Esophagus squamous epithelium (tissue), 5 donors: ENCODE results near the gene LY6G6F. TPM values are rescaled to one million over a fixed set of nuclear protein-coding genes. Genes with fewer than 3 reads are reported as not detected.

ENCODE experiments used
- DNase-seq: peaks from one replicate; lab custom pipeline; 2025; lab: John Stamatoyannopoulos, UW
- H3K27ac ChIP-seq, 4 donors: fragments of 200-600 bp; sonication (generic); one replicate each; pipeline ENCODE4 v1.5.1; 2016 to 2019; ENCODE audit warnings: mild to moderate bottlenecking in 1 of 4
- H3K27me3 ChIP-seq, 4 donors: fragments of 200-600 bp; sonication (generic); 1 replicate in 3 of 4; 2 replicates in 1 of 4; pipeline versions ENCODE4 v1.5.1 to v1.6.0; 2017 to 2021; ENCODE audit warnings: antibody characterized with exemption in 1 of 4
- H3K36me3 ChIP-seq, 3 donors: fragments of 200-600 bp; sonication (generic); one replicate each; pipeline ENCODE4 v1.5.1; 2016 to 2019
- H3K4me1 ChIP-seq, 3 donors: fragments of 200-600 bp; sonication (generic); one replicate each; pipeline ENCODE4 v1.5.1; 2017 to 2019
- H3K4me3 ChIP-seq, 4 donors: fragments of 200-600 bp; sonication (generic); 1 replicate in 3 of 4; 2 replicates in 1 of 4; pipeline ENCODE4 v1.5.1; 2016 to 2019; ENCODE audit warnings: mild to moderate bottlenecking in 2 of 4, moderate library complexity in 1 of 4
- H3K9me3 ChIP-seq, 3 donors: fragments of 200-600 bp; sonication (generic); one replicate each; pipeline ENCODE4 v1.5.1; 2016 to 2019
- CTCF ChIP-seq, 6 experiments: fragments of 450-650 bp in 4 of 6; fragments of 200-600 bp in 2 of 6; sonication (generic) in 2 of 6; IDR thresholded peaks; one replicate each; pipeline ENCODE4 v1.5.1; 2016 to 2019; ENCODE audit warnings: antibody characterized with exemption in 6 of 6, mild to moderate bottlenecking in 4 of 6, moderate library complexity in 4 of 6
- POLR2A ChIP-seq, 4 donors: fragments of 450-650 bp; IDR thresholded peaks; one replicate each; pipeline ENCODE4 v1.6.1; 2017; ENCODE audit warnings: antibody characterized with exemption in 4 of 4, mild to moderate bottlenecking in 4 of 4, moderate library complexity in 3 of 4
- WGBS, 2 donors: methylation state at CpG; one replicate each; pipeline ENCODE4 v1.1.5; 2018; 5-methylcytosine and 5-hydroxymethylcytosine counted together
- intact Hi-C: fragments of 100-400 bp; cut with DNase I; formaldehyde crosslinking; loops from one replicate; pipeline ENCODE4 v1.15.0; 2022
- total RNA-seq, 4 donors: library from RNA; depleted of rRNA; stranded (reverse); fragments of >200 nt; gene quantifications; one replicate each; pipeline ENCODE4 v1.1.0, GENCODE V29; 2016
- donor health status: DM: yes; HTN: yes; CAD: no.

LY6G6F gene
- total RNA-seq, 4 donors from 2014 or later, result not detected

GRCh38 chr6:31736768-31737314, 30.2 kb downstream of the LY6G6F start:
- DNase-seq, result no peak

GRCh38 chr6:31737315-31737990, 30.8 kb downstream of the LY6G6F start:
- Histone ChIP-seq H3K27ac (peak overlapping the region; percentile 94 to 99 (median 98)), H3K36me3 (peaks cover 17 to 20% (median 17%) of the 10 kb centered on the region in 3 donors), H3K4me1 (peaks cover 39 to 68% (median 46%) of the 10 kb centered on the region in 3 donors), H3K4me3 (peak overlapping the region in 2 of 4 donors; percentile 4 to 40), H3K9me3 (no peaks in the 10 kb centered on the region), H3K27me3 (no peaks in the 10 kb centered on the region)
- 45 to 56% methylated on average over 7 of the region's 7 CpGs for WGBS, 2 donors
- intact Hi-C loops, result loop anchor here (10.0 kb wide), 1 partner anchor 97 kb away; no protein-coding TSS in a partner anchor
- TF ChIP-seq CTCF (IDR thresholded peaks at IDR 0.05) (no peak), POLR2A (IDR thresholded peaks at IDR 0.05) (no peak)
- no peak for DNase-seq

More at GRCh38 chr6:31736768-31737314, 30.2 kb downstream of the LY6G6F start:
- no peaks in the 10 kb centered on the region for H3K9me3 ChIP-seq
- H3K4me3 ChIP-seq, result peak overlapping the region; percentile 53 to 89 (median 75)
- peak overlapping the region; percentile 94 to 99 (median 98) for H3K27ac ChIP-seq
- H3K4me1 ChIP-seq, result peaks cover 39 to 75% (median 46%) of the 10 kb centered on the region in 3 donors
- TF ChIP-seq POLR2A (IDR thresholded peaks at IDR 0.05) (no peak), CTCF (IDR thresholded peaks at IDR 0.05) (no peak)
- intact Hi-C loops, result loop anchor here (10.0 kb wide), 1 partner anchor 98 kb away; no protein-coding TSS in a partner anchor
- 28 to 46% methylated on average over 4 to 8 of the region's 10 CpGs for WGBS, 2 donors
- H3K27me3 ChIP-seq, result no peaks in the 10 kb centered on the region
- peaks cover 23 to 26% (median 23%) of the 10 kb centered on the region in 3 donors for H3K36me3 ChIP-seq

GRCh38 chr6:31737991-31738979, 31.6 kb downstream of the LY6G6F start:
- Histone ChIP-seq H3K4me3 (peak overlapping the region in 3 of 4 donors; percentile 4 to 40 (median 23)), H3K27ac (peak overlapping the region; percentile 94 to 99 (median 98)), H3K27me3 (no peaks in the 10 kb centered on the region), H3K9me3 (no peaks in the 10 kb centered on the region), H3K4me1 (peaks cover 39 to 60% (median 46%) of the 10 kb centered on the region in 3 donors), H3K36me3 (peaks cover 8 to 12% (median 10%) of the 10 kb centered on the region in 3 donors)
- TF ChIP-seq CTCF (IDR thresholded peaks at IDR 0.05) (peak in 4 of 6 experiments; percentile 21 to 38 (median 30)), POLR2A (IDR thresholded peaks at IDR 0.05) (peak in 2 of 4 donors; percentile 34 to 55)
- WGBS, 2 donors, result 6% methylated on average over 6 of the region's 6 CpGs
- intact Hi-C loops, result loop anchor here (10.0 kb wide), 1 partner anchor 97 kb away; no protein-coding TSS in a partner anchor
- DNase-seq, result no peak

- no peaks in the 10 kb centered on the region for H3K27me3 ChIP-seq
- H3K36me3 ChIP-seq, result no peaks in the 10 kb centered on the region
- TF ChIP-seq CTCF (IDR thresholded peaks at IDR 0.05) (peak in 2 of 6 experiments; percentile 1 to 3), POLR2A (IDR thresholded peaks at IDR 0.05) (peak in 2 of 4 donors; percentile 31 to 83)
- H3K4me3 ChIP-seq, result peak within 1 kb of the TSS; percentile 56 to 81 (median 72)
- peak; percentile 90 for DNase-seq
- peak within 1 kb of the TSS; percentile 94 to 99 (median 98) for H3K27ac ChIP-seq
- 0 to 2% methylated on average over 9 to 13 of the region's 58 CpGs for WGBS, 2 donors
- H3K9me3 ChIP-seq, result no peaks in the 10 kb centered on the region
- peaks cover 27 to 45% (median 36%) of the 10 kb centered on the region in 3 donors for H3K4me1 ChIP-seq
- intact Hi-C loops, result loop anchor here (10.0 kb wide), 1 partner anchor 95 kb away; no protein-coding TSS in a partner anchor
Observed at GRCh38 chr6:31739639-31740396, 33.2 kb downstream of the LY6G6F start, which contains the start of gene MSH5. MSH5 (plus strand) TSS chr6:31740005; CDS start chr6:31740467, 462 bp downstream.
